Activated CD8-positive, alpha-beta T cell treated with anti-CD3 and anti-CD28 coated beads for 36 hours (primary cell): ENCODE data around the gene ATG10. TPM values are rescaled to one million over a fixed set of nuclear protein-coding genes. Genes with fewer than 3 reads are reported as not detected.
"Not testable (repeated sequence)": the region's sequence is repeated elsewhere in the genome, so short reads cannot be mapped to it uniquely, and the experiment has no call there.

Source experiments
- ATAC-seq: fragments of 200-7000 bp; cut with Tn5 transposase; one replicate; pipeline ENCODE4 v1.10.0; 2021; ENCODE audit warnings: mild to moderate bottlenecking, moderate library complexity
- CTCF ChIA-PET: fragments of 350-600 bp; sonication (Branson Sonifier 250); formaldehyde crosslinking; loops from one replicate; lab custom pipeline; 2021; ENCODE audit warnings: antibody characterized with exemption; lab: Charles Lee
- POLR2A ChIA-PET: fragments of 350-600 bp; sonication (Branson Sonifier 250); formaldehyde crosslinking; loops from one replicate; lab custom pipeline; 2021; ENCODE audit warnings: antibody characterized with exemption; lab: Charles Lee
- DNase-seq: peaks from one replicate; pipeline ENCODE4 v3.0.0-alpha.2; 2020
- H3K27ac Mint-ChIP-seq: one replicate; pipeline ENCODE4 v1.8.0; 2021; ENCODE audit warnings: mild to moderate bottlenecking, mixed read lengths
- H3K27me3 Mint-ChIP-seq: one replicate; pipeline ENCODE4 v1.8.0; 2021; ENCODE audit warnings: mixed read lengths
- H3K36me3 Mint-ChIP-seq: one replicate; pipeline ENCODE4 v1.8.0; 2021; ENCODE audit warnings: low read depth, mixed read lengths
- H3K4me1 Mint-ChIP-seq: one replicate; pipeline ENCODE4 v1.8.0; 2021; ENCODE audit warnings: low read depth, mixed read lengths
- H3K4me3 Mint-ChIP-seq: one replicate; pipeline ENCODE4 v1.8.0; 2021; ENCODE audit warnings: mild to moderate bottlenecking, moderate library complexity, mixed read lengths
- H3K9me3 Mint-ChIP-seq: one replicate; pipeline ENCODE4 v1.8.0; 2021; ENCODE audit warnings: mixed read lengths
- CTCF ChIP-seq: fragments of 200-600 bp; IDR thresholded peaks from one replicate; pipeline ENCODE4 v1.8.0; 2022; ENCODE audit warnings: antibody characterized with exemption, mild to moderate bottlenecking
- intact Hi-C: fragments of 100-400 bp; cut with micrococcal nuclease; formaldehyde crosslinking; loops from one replicate; pipeline ENCODE4 v1.10.0; 2022
- total RNA-seq, 2 experiments: library from RNA; stranded (reverse); gene quantifications; one replicate each; pipeline ENCODE4 v1.2.3, GENCODE V29; 2021

ATG10 gene
- total RNA-seq, 2 experiments from 2014 or later: 7.5 to 12.0 TPM

GRCh38 chr5:82259172-82259800 is 287.5 kb downstream of the ATG10 start:
- TF ChIP-seq CTCF: no peak
- no peak overlapping the region for H3K27ac Mint-ChIP-seq
- CTCF ChIA-PET: interaction anchor here (0.7 to 1.3 kb wide), 7 partner anchors 9 to 473 kb away, joined by 3 to 4 read pairs (median 3); no protein-coding TSS in a partner anchor
- intact Hi-C loops: no loop called here
- H3K36me3 Mint-ChIP-seq: no peaks in the 10 kb centered on the region
- DNase-seq: no peak
- no peaks in the 10 kb centered on the region for H3K9me3 Mint-ChIP-seq
- POLR2A ChIA-PET: interaction anchor here (2.1 kb wide), 1 partner anchor 15 kb away, joined by 9 read pairs; no protein-coding TSS in a partner anchor
- no peak overlapping the region for H3K4me3 Mint-ChIP-seq
- H3K27me3 Mint-ChIP-seq: no peaks in the 10 kb centered on the region
- ATAC-seq: no peak
- H3K4me1 Mint-ChIP-seq: no peaks in the 10 kb centered on the region

- peaks cover 15% of the 10 kb centered on the region for H3K9me3 Mint-ChIP-seq
- no peak for DNase-seq
- POLR2A ChIA-PET: interaction anchor here (1.6 to 2.3 kb wide), 2 partner anchors 9 to 12 kb away, joined by 9 to 15 read pairs; no protein-coding TSS in a partner anchor
- H3K4me3 Mint-ChIP-seq: no peak overlapping the region
- H3K4me1 Mint-ChIP-seq: no peaks in the 10 kb centered on the region
- CTCF ChIA-PET: no interaction called here
- peaks cover 26% of the 10 kb centered on the region for H3K36me3 Mint-ChIP-seq
- H3K27ac Mint-ChIP-seq: no peak overlapping the region
- intact Hi-C loops: no loop called here
- no peak for ATAC-seq
- no peaks in the 10 kb centered on the region for H3K27me3 Mint-ChIP-seq
- no peak for TF ChIP-seq CTCF
Observed at GRCh38 chr5:82265047-82265446, 293.2 kb downstream of the ATG10 start.

- intact Hi-C loops, DNase-seq, ATAC-seq, H3K27me3 Mint-ChIP-seq, H3K4me1 Mint-ChIP-seq, CTCF ChIA-PET, H3K27ac Mint-ChIP-seq, H3K4me3 Mint-ChIP-seq: not testable (repeated sequence)
- POLR2A ChIA-PET: interaction anchor here (0.8 kb wide), 1 partner anchor 13 kb away, joined by 3 read pairs; no protein-coding TSS in a partner anchor
- peaks cover 41% of the 10 kb centered on the region for H3K36me3 Mint-ChIP-seq
- H3K9me3 Mint-ChIP-seq: peaks cover 15% of the 10 kb centered on the region
Observed at GRCh38 chr5:82267297-82267933, 295.6 kb downstream of the ATG10 start.

- H3K4me3 Mint-ChIP-seq, DNase-seq, CTCF ChIA-PET, ATAC-seq, H3K27me3 Mint-ChIP-seq, POLR2A ChIA-PET, H3K27ac Mint-ChIP-seq, intact Hi-C loops: not testable (repeated sequence)
- Mint-ChIP-seq H3K36me3 (peaks cover 60% of the 10 kb centered on the region), H3K9me3 (peaks cover 15% of the 10 kb centered on the region), H3K4me1 (peaks cover 17% of the 10 kb centered on the region)
Observed at GRCh38 chr5:82269363-82269762, 297.5 kb downstream of the ATG10 start.

- H3K9me3 Mint-ChIP-seq, ATAC-seq, intact Hi-C loops, H3K4me3 Mint-ChIP-seq, H3K27me3 Mint-ChIP-seq, CTCF ChIA-PET, DNase-seq: not testable (repeated sequence)
- Mint-ChIP-seq H3K4me1 (peaks cover 38% of the 10 kb centered on the region), H3K27ac (peak overlapping the region; percentile 66), H3K36me3 (peaks cover 87% of the 10 kb centered on the region)
- POLR2A ChIA-PET: interaction anchor here (1.6 to 2.4 kb wide), 2 partner anchors 13 to 16 kb away, joined by 7 to 9 read pairs; no protein-coding TSS in a partner anchor
Observed at GRCh38 chr5:82272571-82273356, 300.9 kb downstream of the ATG10 start.

- H3K4me3 Mint-ChIP-seq, H3K27ac Mint-ChIP-seq, H3K9me3 Mint-ChIP-seq, ATAC-seq, DNase-seq, H3K27me3 Mint-ChIP-seq, intact Hi-C loops: not testable (repeated sequence)
- Mint-ChIP-seq H3K4me1 (peaks cover 38% of the 10 kb centered on the region), H3K36me3 (peaks cover 87% of the 10 kb centered on the region)
- CTCF ChIA-PET: interaction anchor here (1.0 to 1.2 kb wide), 2 partner anchors 48 to 98 kb away, joined by 3 to 4 read pairs; no protein-coding TSS in a partner anchor
- POLR2A ChIA-PET: interaction anchor here (1.6 to 2.4 kb wide), 3 partner anchors 8 to 16 kb away, joined by 7 to 15 read pairs (median 9); no protein-coding TSS in a partner anchor
Observed at GRCh38 chr5:82273426-82273825, 301.6 kb downstream of the ATG10 start.
